22Rv1 (cell line): ENCODE measurements around the gene PLB1.

Source experiments
- H3K27ac ChIP-seq: fragments of 450-650 bp; 2 replicates; pipeline ENCODE4 v1.5.1; 2017
- CTCF ChIP-seq: fragments of 450-650 bp; IDR thresholded peaks from 2 replicates; pipeline ENCODE4 v1.5.1; 2017; ENCODE audit warnings: mild to moderate bottlenecking
- ZFX ChIP-seq: fragments of 450-650 bp; IDR thresholded peaks from 2 replicates; pipeline ENCODE4 v1.6.1; 2017; ENCODE audit warnings: antibody characterized with exemption, borderline replicate concordance

PLB1 gene

GRCh38 chr2:28566521-28567041 is 70.7 kb downstream of the PLB1 start:
- no peak for TF ChIP-seq ZFX
- peak; percentile 99 for TF ChIP-seq CTCF
- H3K27ac ChIP-seq = no peak overlapping the region

- TF ChIP-seq ZFX (no peak), CTCF (peak; percentile 84)
Observed at GRCh38 chr2:28567061-28567471, 71.2 kb downstream of the PLB1 start.

GRCh38 chr2:28568036-28568435 is 72.2 kb downstream of the PLB1 start:
- no peak for TF ChIP-seq CTCF
- no peak for TF ChIP-seq ZFX
- H3K27ac ChIP-seq = no peak overlapping the region; the same call in 1 of the 2 replicates

More at GRCh38 chr2:28567061-28567471, 71.2 kb downstream of the PLB1 start:
- no peak overlapping the region for H3K27ac ChIP-seq

- TF ChIP-seq CTCF (no peak), ZFX (no peak)
- H3K27ac ChIP-seq = peak overlapping the region; percentile 23; the same call in 1 of the 2 replicates
Observed at GRCh38 chr2:28568533-28568932, 72.7 kb downstream of the PLB1 start.

GRCh38 chr2:28570431-28570830 is 74.6 kb downstream of the PLB1 start:
- TF ChIP-seq CTCF = no peak
- TF ChIP-seq ZFX = no peak
- no peak overlapping the region for H3K27ac ChIP-seq

GRCh38 chr2:28576714-28577113 is 80.9 kb downstream of the PLB1 start:
- no peak for TF ChIP-seq ZFX
- no peak for TF ChIP-seq CTCF
- no peak overlapping the region for H3K27ac ChIP-seq

GRCh38 chr2:28577791-28578680 is 82.2 kb downstream of the PLB1 start:
- TF ChIP-seq ZFX (no peak), CTCF (no peak)
- no peak overlapping the region for H3K27ac ChIP-seq
